Measurements from ENCODE around the gene GAB2.

GAB2 gene

DNA sequence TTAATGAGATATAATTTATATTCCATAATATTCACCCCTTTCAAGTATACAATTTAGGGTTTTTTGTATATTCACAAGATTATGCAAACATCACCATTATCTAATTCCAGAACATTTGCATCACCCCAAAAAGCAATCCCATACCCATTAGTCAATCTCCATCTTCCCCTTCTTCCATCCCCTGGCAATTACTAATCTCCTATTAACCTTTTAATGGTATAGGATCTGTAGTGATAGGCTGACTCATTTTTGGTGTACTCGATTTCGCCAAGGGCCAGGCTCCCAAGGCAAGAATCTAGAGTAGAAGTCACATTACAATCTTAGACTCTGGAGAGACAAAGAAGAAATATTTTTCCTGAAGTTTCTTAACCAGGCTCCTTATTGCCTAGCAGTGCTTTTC, 113.4 kb downstream of the GAB2 start (continued):
- TF ChIP-seq ZNF658 (tag by site-specific recombination; IDR thresholded peaks at IDR 0.05) (no peak), ZNF311 (tag by site-specific recombination; IDR thresholded peaks at IDR 0.05; ENCODE audit: borderline replicate concordance) (no peak), ZNF510 (tag by site-specific recombination; IDR thresholded peaks at IDR 0.05; ENCODE audit: insufficient replicate concordance) (no peak)
- TF ChIP-seq, protein P1, sequence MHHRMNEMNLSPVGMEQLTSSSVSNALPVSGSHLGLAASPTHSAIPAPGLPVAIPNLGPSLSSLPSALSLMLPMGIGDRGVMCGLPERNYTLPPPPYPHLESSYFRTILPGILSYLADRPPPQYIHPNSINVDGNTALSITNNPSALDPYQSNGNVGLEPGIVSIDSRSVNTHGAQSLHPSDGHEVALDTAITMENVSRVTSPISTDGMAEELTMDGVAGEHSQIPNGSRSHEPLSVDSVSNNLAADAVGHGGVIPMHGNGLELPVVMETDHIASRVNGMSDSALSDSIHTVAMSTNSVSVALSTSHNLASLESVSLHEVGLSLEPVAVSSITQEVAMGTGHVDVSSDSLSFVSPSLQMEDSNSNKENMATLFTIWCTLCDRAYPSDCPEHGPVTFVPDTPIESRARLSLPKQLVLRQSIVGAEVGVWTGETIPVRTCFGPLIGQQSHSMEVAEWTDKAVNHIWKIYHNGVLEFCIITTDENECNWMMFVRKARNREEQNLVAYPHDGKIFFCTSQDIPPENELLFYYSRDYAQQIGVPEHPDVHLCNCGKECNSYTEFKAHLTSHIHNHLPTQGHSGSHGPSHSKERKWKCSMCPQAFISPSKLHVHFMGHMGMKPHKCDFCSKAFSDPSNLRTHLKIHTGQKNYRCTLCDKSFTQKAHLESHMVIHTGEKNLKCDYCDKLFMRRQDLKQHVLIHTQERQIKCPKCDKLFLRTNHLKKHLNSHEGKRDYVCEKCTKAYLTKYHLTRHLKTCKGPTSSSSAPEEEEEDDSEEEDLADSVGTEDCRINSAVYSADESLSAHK (tag by site-specific recombination; IDR thresholded peaks at IDR 0.05) = no peak

- Histone ChIP-seq H3K27ac (ENCODE audit: extremely low read depth, low read depth, low read length) (no peak overlapping the region), H3K36me3 (ENCODE audit: control insufficient read depth in 2 of 2, insufficient read depth in 1 of 2, low read length in 2 of 2) (no peaks in the 10 kb centered on the region), H3K4me1 (ENCODE audit: control insufficient read depth, insufficient read depth, low read length) (no peaks in the 10 kb centered on the region), H3K4me3 (ENCODE audit: low read depth, low read length) (no peak overlapping the region), H3K9me3 (ENCODE audit: control insufficient read depth, insufficient read depth, low read depth, low read length) (no peaks in the 10 kb centered on the region)
- TF ChIP-seq ZNF843 (tag by site-specific recombination; IDR thresholded peaks at IDR 0.05) (no peak), ZNF623 (tag by site-specific recombination; IDR thresholded peaks at IDR 0.05) (no peak), ZNF416 (tag by site-specific recombination; IDR thresholded peaks at IDR 0.05) (no peak), ZNF248 (tag by site-specific recombination; IDR thresholded peaks at IDR 0.05) (no peak), ZNF558 (tag by site-specific recombination; IDR thresholded peaks at IDR 0.05) (no peak), KLF10 (tag by site-specific recombination; IDR thresholded peaks at IDR 0.05) (no peak), ZNF324 (tag by site-specific recombination; IDR thresholded peaks at IDR 0.05) (no peak), ZNF555 (tag by site-specific recombination; conservative IDR thresholded peaks at IDR 0.05) (no peak), ZNF530 (tag by site-specific recombination; IDR thresholded peaks at IDR 0.05; ENCODE audit: low read depth) (no peak), ZNF184 (tag by site-specific recombination; IDR thresholded peaks at IDR 0.05) (no peak), ZFP69B (tag by site-specific recombination; IDR thresholded peaks at IDR 0.05) (no peak)
- TF ChIP-seq, protein P2, sequence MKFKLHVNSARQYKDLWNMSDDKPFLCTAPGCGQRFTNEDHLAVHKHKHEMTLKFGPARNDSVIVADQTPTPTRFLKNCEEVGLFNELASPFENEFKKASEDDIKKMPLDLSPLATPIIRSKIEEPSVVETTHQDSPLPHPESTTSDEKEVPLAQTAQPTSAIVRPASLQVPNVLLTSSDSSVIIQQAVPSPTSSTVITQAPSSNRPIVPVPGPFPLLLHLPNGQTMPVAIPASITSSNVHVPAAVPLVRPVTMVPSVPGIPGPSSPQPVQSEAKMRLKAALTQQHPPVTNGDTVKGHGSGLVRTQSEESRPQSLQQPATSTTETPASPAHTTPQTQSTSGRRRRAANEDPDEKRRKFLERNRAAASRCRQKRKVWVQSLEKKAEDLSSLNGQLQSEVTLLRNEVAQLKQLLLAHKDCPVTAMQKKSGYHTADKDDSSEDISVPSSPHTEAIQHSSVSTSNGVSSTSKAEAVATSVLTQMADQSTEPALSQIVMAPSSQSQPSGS (tag by site-specific recombination; IDR thresholded peaks at IDR 0.05; ENCODE audit: low read depth) = no peak
- TF ChIP-seq, protein P3, sequence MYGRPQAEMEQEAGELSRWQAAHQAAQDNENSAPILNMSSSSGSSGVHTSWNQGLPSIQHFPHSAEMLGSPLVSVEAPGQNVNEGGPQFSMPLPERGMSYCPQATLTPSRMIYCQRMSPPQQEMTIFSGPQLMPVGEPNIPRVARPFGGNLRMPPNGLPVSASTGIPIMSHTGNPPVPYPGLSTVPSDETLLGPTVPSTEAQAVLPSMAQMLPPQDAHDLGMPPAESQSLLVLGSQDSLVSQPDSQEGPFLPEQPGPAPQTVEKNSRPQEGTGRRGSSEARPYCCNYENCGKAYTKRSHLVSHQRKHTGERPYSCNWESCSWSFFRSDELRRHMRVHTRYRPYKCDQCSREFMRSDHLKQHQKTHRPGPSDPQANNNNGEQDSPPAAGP (tag by site-specific recombination; IDR thresholded peaks at IDR 0.05) = no peak
- POLR2A ChIA-PET = no interaction called here
- CTCF ChIA-PET = no interaction called here
Measured at GRCh38 chr11:78300108-78300839, 117.3 kb downstream of the GAB2 start.

- no peak overlapping the region for H3K4me3 ChIP-seq (ENCODE audit: low read depth, low read length)
- ChIA-PET POLR2A (no interaction called here), CTCF (interaction anchor here (0.5 kb wide), 1 partner anchor 10 kb away, joined by 4 read pairs; no protein-coding TSS in a partner anchor)
- H3K36me3 ChIP-seq (ENCODE audit: control insufficient read depth in 2 of 2, insufficient read depth in 1 of 2, low read length in 2 of 2) = no peaks in the 10 kb centered on the region
- no peaks in the 10 kb centered on the region for H3K9me3 ChIP-seq (ENCODE audit: control insufficient read depth, insufficient read depth, low read depth, low read length)
- H3K27ac ChIP-seq (ENCODE audit: extremely low read depth, low read depth, low read length) = no peak overlapping the region
- no peaks in the 10 kb centered on the region for H3K4me1 ChIP-seq (ENCODE audit: control insufficient read depth, insufficient read depth, low read length)
- TF ChIP-seq, protein P4, sequence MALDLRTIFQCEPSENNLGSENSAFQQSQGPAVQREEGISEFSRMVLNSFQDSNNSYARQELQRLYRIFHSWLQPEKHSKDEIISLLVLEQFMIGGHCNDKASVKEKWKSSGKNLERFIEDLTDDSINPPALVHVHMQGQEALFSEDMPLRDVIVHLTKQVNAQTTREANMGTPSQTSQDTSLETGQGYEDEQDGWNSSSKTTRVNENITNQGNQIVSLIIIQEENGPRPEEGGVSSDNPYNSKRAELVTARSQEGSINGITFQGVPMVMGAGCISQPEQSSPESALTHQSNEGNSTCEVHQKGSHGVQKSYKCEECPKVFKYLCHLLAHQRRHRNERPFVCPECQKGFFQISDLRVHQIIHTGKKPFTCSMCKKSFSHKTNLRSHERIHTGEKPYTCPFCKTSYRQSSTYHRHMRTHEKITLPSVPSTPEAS (tag by site-specific recombination; IDR thresholded peaks at IDR 0.05) = no peak
- TF ChIP-seq ZNF404 (tag by site-specific recombination; IDR thresholded peaks at IDR 0.05) (no peak), ZNF391 (tag by site-specific recombination; IDR thresholded peaks at IDR 0.05; ENCODE audit: borderline replicate concordance, low read depth) (no peak), ZNF792 (tag by site-specific recombination; IDR thresholded peaks at IDR 0.05) (no peak), ZNF174 (tag by site-specific recombination; IDR thresholded peaks at IDR 0.05) (no peak), ZNF366 (tag by site-specific recombination; conservative IDR thresholded peaks at IDR 0.05) (no peak)
- TF ChIP-seq, protein P5, sequence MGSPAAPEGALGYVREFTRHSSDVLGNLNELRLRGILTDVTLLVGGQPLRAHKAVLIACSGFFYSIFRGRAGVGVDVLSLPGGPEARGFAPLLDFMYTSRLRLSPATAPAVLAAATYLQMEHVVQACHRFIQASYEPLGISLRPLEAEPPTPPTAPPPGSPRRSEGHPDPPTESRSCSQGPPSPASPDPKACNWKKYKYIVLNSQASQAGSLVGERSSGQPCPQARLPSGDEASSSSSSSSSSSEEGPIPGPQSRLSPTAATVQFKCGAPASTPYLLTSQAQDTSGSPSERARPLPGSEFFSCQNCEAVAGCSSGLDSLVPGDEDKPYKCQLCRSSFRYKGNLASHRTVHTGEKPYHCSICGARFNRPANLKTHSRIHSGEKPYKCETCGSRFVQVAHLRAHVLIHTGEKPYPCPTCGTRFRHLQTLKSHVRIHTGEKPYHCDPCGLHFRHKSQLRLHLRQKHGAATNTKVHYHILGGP (tag by site-specific recombination; IDR thresholded peaks at IDR 0.05) = no peak
- TF ChIP-seq, protein P3 (tag by site-specific recombination; IDR thresholded peaks at IDR 0.05) = no peak
Measured at GRCh38 chr11:78299000-78299710, 118.5 kb downstream of the GAB2 start.
